ENCODE data around the gene PRODH2. TPM values are rescaled to one million over a fixed set of nuclear protein-coding genes. Genes with fewer than 3 reads are reported as not detected.
"Not testable (repeated sequence)": the region's sequence is repeated elsewhere in the genome, so short reads cannot be mapped to it uniquely, and the experiment has no call there.

The PRODH2 gene
- total and polyA plus RNA-seq, 2 donors (not counting 3 experiments of a cell fraction or from before 2014, with no cell fraction given): not detected

DNA sequence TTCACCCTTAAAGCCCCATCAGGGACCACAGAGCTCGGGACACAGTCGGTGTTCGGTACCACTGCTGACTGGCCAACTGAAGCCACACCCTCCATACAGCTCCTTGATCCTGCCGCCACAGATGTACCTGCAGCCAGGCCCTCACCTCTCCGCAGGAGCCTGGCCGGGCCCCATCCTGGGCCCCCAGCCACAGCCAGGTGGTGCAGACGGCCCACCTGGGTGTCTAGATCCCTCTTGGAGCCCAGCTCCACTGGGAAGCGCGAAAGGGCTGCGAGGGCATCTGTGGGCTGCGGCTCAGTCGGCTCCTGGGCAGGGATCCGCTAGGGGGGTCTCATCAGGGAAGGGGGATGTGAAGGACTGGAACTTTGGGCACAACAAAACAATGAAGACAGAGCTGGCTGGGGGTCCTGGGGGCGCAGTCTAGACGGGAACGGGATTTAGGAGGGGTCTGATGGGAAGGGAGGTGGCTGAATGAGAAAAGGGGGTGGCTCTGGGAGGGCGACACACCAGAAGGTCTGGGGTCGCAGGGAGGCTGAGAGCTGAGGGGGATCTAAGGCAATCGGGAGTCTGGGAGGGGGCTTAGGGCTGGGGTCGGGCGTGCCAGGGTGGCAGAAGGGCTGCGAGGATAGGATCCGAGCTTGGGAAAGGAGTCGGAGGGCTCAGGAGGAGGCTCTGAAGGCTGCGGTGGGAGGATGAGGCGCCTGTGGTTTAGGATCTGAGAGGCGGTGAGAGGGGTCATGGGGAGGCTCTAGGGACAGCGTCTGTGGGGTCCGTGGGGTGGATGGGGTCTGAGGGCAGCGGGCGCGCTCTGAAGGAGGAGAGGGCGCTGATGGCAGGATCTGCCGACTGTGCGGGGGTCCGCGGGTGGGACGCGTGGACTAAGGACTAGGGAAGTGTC lies 15.8 kb downstream of the PRODH2 start:
- no peak overlapping the region for H2AFZ ChIP-seq (ENCODE audit: low read depth, low read length)
- dilution Hi-C loops (cut with MboI; ENCODE audit: extremely low pct_ligation_motif_present, low sequenced_read_pairs): no loop called here
- H3K4me1 ChIP-seq (ENCODE audit: control insufficient read depth, extremely low read depth, insufficient read depth, low read length): no peaks in the 10 kb centered on the region
- H3K9me1 ChIP-seq (replicated peaks; ENCODE audit: control insufficient read depth, extremely low read depth, insufficient read depth, low read length): no peaks in the 10 kb centered on the region
- no peak overlapping the region for H3K4me2 ChIP-seq (ENCODE audit: insufficient read depth, low read length)
- no TSS peak for BruUV-seq (replicated peaks)
- POLR2A ChIA-PET: no interaction called here
- H3K27ac ChIP-seq (ENCODE audit: insufficient read depth, low read depth, low read length): no peak overlapping the region
- no peaks in the 10 kb centered on the region for H3K9me3 ChIP-seq (replicated peaks; ENCODE audit: control insufficient read depth, insufficient read depth, low read length)
- intact Hi-C loops (cut with micrococcal nuclease): no loop called here
- H3K36me3 ChIP-seq (ENCODE audit: control insufficient read depth in 2 of 2, extremely low read depth in 1 of 2, insufficient read depth in 2 of 2, low read length in 2 of 2): no peaks in the 10 kb centered on the region
- no peak overlapping the region for H3K9ac ChIP-seq (replicated peaks; ENCODE audit: extremely low read depth, insufficient read depth, low read length)
- H4K20me1 ChIP-seq (replicated peaks; ENCODE audit: control insufficient read depth, extremely low read depth, insufficient read depth, low read length): no peaks in the 10 kb centered on the region
- no peak for FAIRE-seq
- H3K4me3 ChIP-seq (replicated peaks in 1 of 3; ENCODE audit: insufficient read depth in 1 of 3, low read depth in 1 of 3, low read length in 3 of 3): no peak overlapping the region
- TF ChIP-seq POLR2AphosphoS5 (IDR thresholded peaks at IDR 0.05; ENCODE audit: insufficient read depth, low read depth, low read length) (no peak), EZH2 (IDR thresholded peaks at IDR 0.05; ENCODE audit: borderline replicate concordance, low read depth, low read length, severe bottlenecking) (no peak), MYC (IDR thresholded peaks at IDR 0.05; ENCODE audit: low read depth, low read length) (no peak), FOS (IDR thresholded peaks at IDR 0.05; ENCODE audit: borderline replicate concordance, insufficient read depth, low read length) (no peak), GATA2 (IDR thresholded peaks at IDR 0.05; ENCODE audit: insufficient read depth, insufficient read length, low read depth, low read length) (no peak), POLR2A (IDR thresholded peaks at IDR 0.05; ENCODE audit: low read depth, low read length) (no peak), JUN (IDR thresholded peaks at IDR 0.05; ENCODE audit: borderline replicate concordance, insufficient read depth, insufficient read length, low read depth) (no peak)
- TF ChIP-seq, protein P1, sequence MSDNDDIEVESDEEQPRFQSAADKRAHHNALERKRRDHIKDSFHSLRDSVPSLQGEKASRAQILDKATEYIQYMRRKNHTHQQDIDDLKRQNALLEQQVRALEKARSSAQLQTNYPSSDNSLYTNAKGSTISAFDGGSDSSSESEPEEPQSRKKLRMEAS (IDR thresholded peaks at IDR 0.05; ENCODE audit: insufficient read depth, insufficient read length): no peak
- TF ChIP-seq, protein P2, sequence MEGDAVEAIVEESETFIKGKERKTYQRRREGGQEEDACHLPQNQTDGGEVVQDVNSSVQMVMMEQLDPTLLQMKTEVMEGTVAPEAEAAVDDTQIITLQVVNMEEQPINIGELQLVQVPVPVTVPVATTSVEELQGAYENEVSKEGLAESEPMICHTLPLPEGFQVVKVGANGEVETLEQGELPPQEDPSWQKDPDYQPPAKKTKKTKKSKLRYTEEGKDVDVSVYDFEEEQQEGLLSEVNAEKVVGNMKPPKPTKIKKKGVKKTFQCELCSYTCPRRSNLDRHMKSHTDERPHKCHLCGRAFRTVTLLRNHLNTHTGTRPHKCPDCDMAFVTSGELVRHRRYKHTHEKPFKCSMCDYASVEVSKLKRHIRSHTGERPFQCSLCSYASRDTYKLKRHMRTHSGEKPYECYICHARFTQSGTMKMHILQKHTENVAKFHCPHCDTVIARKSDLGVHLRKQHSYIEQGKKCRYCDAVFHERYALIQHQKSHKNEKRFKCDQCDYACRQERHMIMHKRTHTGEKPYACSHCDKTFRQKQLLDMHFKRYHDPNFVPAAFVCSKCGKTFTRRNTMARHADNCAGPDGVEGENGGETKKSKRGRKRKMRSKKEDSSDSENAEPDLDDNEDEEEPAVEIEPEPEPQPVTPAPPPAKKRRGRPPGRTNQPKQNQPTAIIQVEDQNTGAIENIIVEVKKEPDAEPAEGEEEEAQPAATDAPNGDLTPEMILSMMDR (IDR thresholded peaks at IDR 0.05; ENCODE audit: extremely low read depth in 1 of 2, insufficient read depth in 1 of 2, low read depth in 1 of 2, low read length in 2 of 2): no peak
- CTCF ChIA-PET: no interaction called here
- no peaks in the 10 kb centered on the region for H3K79me2 ChIP-seq (ENCODE audit: control insufficient read depth, insufficient read depth, low read length)
- no peak for DNase-seq (ENCODE audit: low read depth, low spot score)
- H3K27me3 ChIP-seq (ENCODE audit: control insufficient read depth in 2 of 2, insufficient read depth in 2 of 2, low read length in 2 of 2): peaks cover 11 to 22% of the 10 kb centered on the region in 2 experiments

DNA sequence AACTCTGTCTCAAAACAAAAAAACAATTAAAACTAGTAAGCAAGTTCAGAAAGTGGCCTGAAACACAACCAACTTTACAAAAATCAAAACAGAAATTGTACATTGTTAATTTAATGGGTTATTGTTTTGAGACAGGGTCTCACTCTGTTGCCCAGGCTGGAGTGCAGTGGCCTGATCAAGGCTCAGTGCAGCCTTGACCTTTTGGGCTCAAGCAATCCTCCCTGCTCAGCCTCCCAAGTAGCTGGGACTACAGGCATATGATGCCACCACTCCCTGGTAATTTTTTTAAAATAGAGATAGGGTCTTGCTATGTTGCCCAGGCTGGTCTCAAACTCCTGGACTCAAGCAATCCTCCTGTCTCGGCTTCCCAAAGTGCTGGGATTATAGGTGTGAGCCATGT lies 17.1 kb downstream of the PRODH2 start:
- H2AFZ ChIP-seq (ENCODE audit: low read depth, low read length); CTCF ChIA-PET; H3K9me3 ChIP-seq (replicated peaks; ENCODE audit: control insufficient read depth, insufficient read depth, low read length); H3K4me1 ChIP-seq (ENCODE audit: control insufficient read depth, extremely low read depth, insufficient read depth, low read length); H4K20me1 ChIP-seq (replicated peaks; ENCODE audit: control insufficient read depth, extremely low read depth, insufficient read depth, low read length); DNase-seq (ENCODE audit: low read depth, low spot score); H3K9ac ChIP-seq (replicated peaks; ENCODE audit: extremely low read depth, insufficient read depth, low read length); H3K36me3 ChIP-seq (ENCODE audit: control insufficient read depth in 2 of 2, extremely low read depth in 1 of 2, insufficient read depth in 2 of 2, low read length in 2 of 2); H3K9me1 ChIP-seq (replicated peaks; ENCODE audit: control insufficient read depth, extremely low read depth, insufficient read depth, low read length); H3K27ac ChIP-seq (ENCODE audit: insufficient read depth, low read depth, low read length); BruUV-seq (replicated peaks); intact Hi-C loops (cut with micrococcal nuclease); H3K4me2 ChIP-seq (ENCODE audit: insufficient read depth, low read length); H3K4me3 ChIP-seq (replicated peaks in 1 of 3; ENCODE audit: insufficient read depth in 1 of 3, low read depth in 1 of 3, low read length in 3 of 3); H3K79me2 ChIP-seq (ENCODE audit: control insufficient read depth, insufficient read depth, low read length); POLR2A ChIA-PET; dilution Hi-C loops (cut with MboI; ENCODE audit: extremely low pct_ligation_motif_present, low sequenced_read_pairs); FAIRE-seq: not testable (repeated sequence)
- H3K27me3 ChIP-seq (ENCODE audit: control insufficient read depth in 2 of 2, insufficient read depth in 2 of 2, low read length in 2 of 2): peaks cover 11 to 22% of the 10 kb centered on the region in 2 experiments

Data from endothelial cell of umbilical vein (primary cell).